GM23338 (cell line): ENCODE results near the gene GIPC2. TPM values are rescaled to one million over a fixed set of nuclear protein-coding genes. Genes with fewer than 3 reads are reported as not detected.
"Not testable (repeated sequence)": the region's sequence is repeated elsewhere in the genome, so short reads cannot be mapped to it uniquely, and the experiment has no call there.

Experiments
- ATAC-seq: fragments of 200-7000 bp; cut with Tn5 transposase; 3 replicates; pipeline ENCODE4 v1.9.1; 2020
- DNase-seq: peaks from one replicate; pipeline ENCODE4 v3.0.0-alpha.2; 2015; ENCODE audit warnings: low spot score
- H2AFZ ChIP-seq: fragments of 200-600 bp; sonication (generic); 2 replicates; pipeline ENCODE4 v1.8.0; 2016; ENCODE audit warnings: antibody characterized with exemption, mild to moderate bottlenecking, moderate library complexity
- H3F3A ChIP-seq: fragments of 200-600 bp; sonication (generic); replicated peaks from 2 replicates; pipeline ENCODE4 v1.8.0; 2017; ENCODE audit warnings: antibody characterized with exemption, mixed run types, low read depth
- H3K27ac ChIP-seq: fragments of 200-600 bp; sonication (generic); 2 replicates; pipeline ENCODE4 v1.6.1; 2016; ENCODE audit warnings: low read depth
- H3K27me3 ChIP-seq: fragments of 200-600 bp; sonication (generic); 2 replicates; pipeline ENCODE4 v1.8.0; 2016; ENCODE audit warnings: mild to moderate bottlenecking, mixed run types, moderate library complexity; ENCODE audit not compliant: insufficient read depth
- H3K36me3 ChIP-seq: fragments of 200-600 bp; sonication (generic); 2 replicates; pipeline ENCODE4 v1.8.0; 2016; ENCODE audit warnings: mild to moderate bottlenecking; ENCODE audit not compliant: insufficient read depth
- H3K4me1 ChIP-seq: fragments of 200-600 bp; sonication (generic); 2 replicates; pipeline ENCODE4 v1.8.0; 2016; ENCODE audit warnings: mild to moderate bottlenecking, moderate library complexity; ENCODE audit not compliant: insufficient read depth
- H3K4me2 ChIP-seq: fragments of 200-600 bp; sonication (generic); 2 replicates; pipeline ENCODE4 v1.7.1; 2017; ENCODE audit warnings: mixed run types
- H3K4me3 ChIP-seq: fragments of 200-600 bp; sonication (generic); 2 replicates; pipeline ENCODE4 v1.6.1; 2016; ENCODE audit warnings: mixed run types
- H3K79me2 ChIP-seq: fragments of 200-600 bp; sonication (generic); replicated peaks from 2 replicates; pipeline ENCODE4 v1.8.0; 2017; ENCODE audit warnings: mild to moderate bottlenecking; ENCODE audit not compliant: insufficient read depth
- H3K9me2 ChIP-seq: fragments of 200-600 bp; sonication (generic); 2 replicates; pipeline ENCODE4 v1.8.0; 2017; ENCODE audit not compliant: insufficient read depth
- H4K20me1 ChIP-seq: fragments of 200-600 bp; sonication (generic); replicated peaks from 2 replicates; pipeline ENCODE4 v1.8.0; 2017; ENCODE audit warnings: mild to moderate bottlenecking; ENCODE audit not compliant: insufficient read depth
- H3K27ac Mint-ChIP-seq: 2 replicates; pipeline ENCODE4 v1.8.0; 2020; ENCODE audit warnings: inconsistent platforms, mild to moderate bottlenecking, moderate library complexity, mixed read lengths
- H3K27me3 Mint-ChIP-seq: 3 replicates; pipeline ENCODE4 v1.8.0; 2022; ENCODE audit warnings: low read depth, mild to moderate bottlenecking, moderate library complexity, mixed read lengths, inconsistent platforms; ENCODE audit not compliant: insufficient read depth, poor library complexity
- H3K36me3 Mint-ChIP-seq: 3 replicates; pipeline ENCODE4 v1.8.0; 2021; ENCODE audit warnings: low read depth, mild to moderate bottlenecking, inconsistent platforms, moderate library complexity, mixed read lengths
- H3K4me1 Mint-ChIP-seq: 3 replicates; pipeline ENCODE4 v1.8.0; 2020; ENCODE audit warnings: mild to moderate bottlenecking, inconsistent platforms, mixed read lengths
- H3K4me3 Mint-ChIP-seq: 3 replicates; pipeline ENCODE4 v1.8.0; 2021; ENCODE audit warnings: moderate library complexity, mild to moderate bottlenecking, inconsistent platforms, mixed read lengths
- H3K9me3 Mint-ChIP-seq: 3 replicates; pipeline ENCODE4 v1.8.0; 2020; ENCODE audit warnings: moderate library complexity, mild to moderate bottlenecking, inconsistent platforms, mixed read lengths
- EZH2 ChIP-seq: fragments of 200-600 bp; sonication (generic); IDR thresholded peaks from one replicate; pipeline ENCODE4 v1.8.0; 2017; ENCODE audit warnings: antibody characterized with exemption, mild to moderate bottlenecking, low read depth; ENCODE audit not compliant: unreplicated experiment
- EZH2phosphoT487 ChIP-seq: fragments of 200-600 bp; sonication (generic); IDR thresholded peaks from one replicate; pipeline ENCODE4 v1.8.1; 2018; ENCODE audit warnings: antibody characterized with exemption; ENCODE audit not compliant: unreplicated experiment
- JUNB ChIP-seq: IDR thresholded peaks from one replicate; pipeline ENCODE4 v1.6.1; 2016; ENCODE audit warnings: antibody characterized with exemption; ENCODE audit not compliant: unreplicated experiment
- NANOG ChIP-seq: IDR thresholded peaks from 2 replicates; pipeline ENCODE4 v1.6.1; 2016; ENCODE audit warnings: antibody characterized with exemption, borderline replicate concordance
- POLR2AphosphoS5 ChIP-seq: IDR thresholded peaks from 2 replicates; pipeline ENCODE4 v1.6.1; 2016; ENCODE audit warnings: antibody characterized with exemption, low read depth
- STAT1 ChIP-seq: IDR thresholded peaks from one replicate; pipeline ENCODE4 v1.6.1; 2016; ENCODE audit warnings: antibody characterized with exemption; ENCODE audit not compliant: unreplicated experiment
- ZNF114 ChIP-seq: fragments of 250-450 bp; sonication (Bioruptor Pico); IDR thresholded peaks from 2 replicates; pipeline ENCODE4 v1.5.0; 2020; ENCODE audit warnings: mild to moderate bottlenecking, moderate library complexity
- ZNF331 ChIP-seq: fragments of 250-450 bp; sonication (Bioruptor Pico); IDR thresholded peaks from 2 replicates; pipeline ENCODE4 v1.5.0; 2020; ENCODE audit warnings: low read depth, mild to moderate bottlenecking, moderate library complexity
- polyA plus RNA-seq: library from polyadenylated mRNA; unstranded; fragments of >200 nt; fragmentation: Nextera tagmentation; extraction: Ambion mirVana; gene quantifications from 2 replicates; pipeline ENCODE4 v1.2.1, GENCODE V29; 2016
- total RNA-seq: library from RNA; depleted of rRNA; stranded (reverse); fragments of >200 nt; shearing (Covaris generic); gene quantifications from 2 replicates; pipeline ENCODE4 v1.2.3, GENCODE V29; 2014
- TF ChIP-seq, protein P1 (sequence below): IDR thresholded peaks from one replicate; pipeline ENCODE4 v1.6.1; 2018; ENCODE audit warnings: antibody characterized with exemption; ENCODE audit not compliant: unreplicated experiment
- TF ChIP-seq, protein P2 (sequence below): IDR thresholded peaks from 2 replicates; pipeline ENCODE4 v1.6.1; 2016; ENCODE audit warnings: antibody characterized with exemption
- TF ChIP-seq, protein P3 (sequence below), 2 experiments: fragments of 200-600 bp in 1 of 2; sonication (generic) in 1 of 2; conservative IDR thresholded peaks; 2 replicates each; pipeline versions ENCODE4 v1.5.1 to v1.6.1; 2016 to 2017; ENCODE audit warnings: antibody characterized with exemption in 2 of 2, low read depth in 2 of 2, mild to moderate bottlenecking in 2 of 2, moderate library complexity in 1 of 2

GIPC2 gene
- total and polyA plus RNA-seq, 2 experiments from 2014 or later: 1.2 to 1.5 TPM

DNA sequence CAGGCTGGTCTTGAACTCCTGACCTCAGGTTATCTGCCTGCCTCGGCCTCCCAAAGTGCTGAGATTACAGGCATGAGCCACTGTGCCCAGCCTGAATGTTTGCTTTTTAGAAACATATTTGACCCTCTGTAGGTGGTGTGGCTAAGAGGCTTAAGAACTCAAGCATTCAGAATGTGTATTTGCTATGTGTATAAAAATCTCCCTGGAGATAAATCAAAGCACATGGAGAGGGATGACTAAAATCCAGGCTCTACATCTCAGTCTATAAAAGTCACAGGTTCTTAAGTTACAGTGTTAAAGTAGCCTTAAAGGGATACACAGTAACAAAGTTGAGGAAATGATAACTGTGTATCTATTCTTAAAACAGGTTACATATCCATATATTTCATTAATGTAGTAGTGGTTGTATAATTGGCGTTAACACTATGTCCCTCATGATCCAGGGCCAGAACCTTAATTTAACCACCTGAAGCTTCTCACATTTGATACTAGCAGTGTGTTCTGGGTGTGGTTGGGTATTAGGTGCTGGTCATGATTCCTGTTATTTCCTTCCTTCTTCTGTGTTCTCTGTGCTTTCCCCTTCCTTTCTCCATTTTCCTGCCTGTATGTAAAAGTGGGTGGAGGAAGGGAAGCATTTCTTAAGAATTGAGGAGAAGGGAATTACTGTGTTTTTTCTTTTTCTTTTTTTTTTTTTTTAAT, 16.2 kb downstream of the GIPC2 start (continued):
- TF ChIP-seq, protein P1, sequence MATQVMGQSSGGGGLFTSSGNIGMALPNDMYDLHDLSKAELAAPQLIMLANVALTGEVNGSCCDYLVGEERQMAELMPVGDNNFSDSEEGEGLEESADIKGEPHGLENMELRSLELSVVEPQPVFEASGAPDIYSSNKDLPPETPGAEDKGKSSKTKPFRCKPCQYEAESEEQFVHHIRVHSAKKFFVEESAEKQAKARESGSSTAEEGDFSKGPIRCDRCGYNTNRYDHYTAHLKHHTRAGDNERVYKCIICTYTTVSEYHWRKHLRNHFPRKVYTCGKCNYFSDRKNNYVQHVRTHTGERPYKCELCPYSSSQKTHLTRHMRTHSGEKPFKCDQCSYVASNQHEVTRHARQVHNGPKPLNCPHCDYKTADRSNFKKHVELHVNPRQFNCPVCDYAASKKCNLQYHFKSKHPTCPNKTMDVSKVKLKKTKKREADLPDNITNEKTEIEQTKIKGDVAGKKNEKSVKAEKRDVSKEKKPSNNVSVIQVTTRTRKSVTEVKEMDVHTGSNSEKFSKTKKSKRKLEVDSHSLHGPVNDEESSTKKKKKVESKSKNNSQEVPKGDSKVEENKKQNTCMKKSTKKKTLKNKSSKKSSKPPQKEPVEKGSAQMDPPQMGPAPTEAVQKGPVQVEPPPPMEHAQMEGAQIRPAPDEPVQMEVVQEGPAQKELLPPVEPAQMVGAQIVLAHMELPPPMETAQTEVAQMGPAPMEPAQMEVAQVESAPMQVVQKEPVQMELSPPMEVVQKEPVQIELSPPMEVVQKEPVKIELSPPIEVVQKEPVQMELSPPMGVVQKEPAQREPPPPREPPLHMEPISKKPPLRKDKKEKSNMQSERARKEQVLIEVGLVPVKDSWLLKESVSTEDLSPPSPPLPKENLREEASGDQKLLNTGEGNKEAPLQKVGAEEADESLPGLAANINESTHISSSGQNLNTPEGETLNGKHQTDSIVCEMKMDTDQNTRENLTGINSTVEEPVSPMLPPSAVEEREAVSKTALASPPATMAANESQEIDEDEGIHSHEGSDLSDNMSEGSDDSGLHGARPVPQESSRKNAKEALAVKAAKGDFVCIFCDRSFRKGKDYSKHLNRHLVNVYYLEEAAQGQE: no peak
- no peak for TF ChIP-seq ZNF114 (CRISPR knock-in tag)

DNA sequence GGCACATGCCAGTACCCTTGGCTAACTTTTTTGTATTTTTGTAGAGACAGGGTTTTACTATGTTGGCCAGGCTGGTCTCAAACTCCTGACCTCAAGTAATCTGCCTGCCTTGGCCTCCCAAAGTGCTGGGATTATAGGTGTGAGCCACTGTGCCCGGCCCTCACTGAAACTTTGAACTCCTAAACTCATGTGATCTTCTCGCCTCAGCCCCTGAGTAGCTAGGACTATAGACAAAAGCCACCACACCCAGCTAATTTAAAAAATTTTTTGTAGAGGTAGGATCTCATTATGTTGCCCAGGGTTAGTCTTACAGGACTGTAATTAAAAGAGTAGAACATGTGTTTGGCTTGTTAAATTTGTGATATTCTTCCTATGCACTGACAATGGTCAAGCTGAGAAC, 19.1 kb downstream of the GIPC2 start:
- H3K27me3 ChIP-seq, H3K9me3 Mint-ChIP-seq, H3K4me1 Mint-ChIP-seq, H3K4me1 ChIP-seq, H3K27ac Mint-ChIP-seq, H3K4me3 Mint-ChIP-seq, DNase-seq, H3K27ac ChIP-seq, H3K79me2 ChIP-seq, H3K36me3 Mint-ChIP-seq, H3K27me3 Mint-ChIP-seq, H3F3A ChIP-seq, H4K20me1 ChIP-seq, H3K36me3 ChIP-seq, H3K4me3 ChIP-seq, H3K4me2 ChIP-seq, ATAC-seq, H2AFZ ChIP-seq, H3K9me2 ChIP-seq: not testable (repeated sequence)

DNA sequence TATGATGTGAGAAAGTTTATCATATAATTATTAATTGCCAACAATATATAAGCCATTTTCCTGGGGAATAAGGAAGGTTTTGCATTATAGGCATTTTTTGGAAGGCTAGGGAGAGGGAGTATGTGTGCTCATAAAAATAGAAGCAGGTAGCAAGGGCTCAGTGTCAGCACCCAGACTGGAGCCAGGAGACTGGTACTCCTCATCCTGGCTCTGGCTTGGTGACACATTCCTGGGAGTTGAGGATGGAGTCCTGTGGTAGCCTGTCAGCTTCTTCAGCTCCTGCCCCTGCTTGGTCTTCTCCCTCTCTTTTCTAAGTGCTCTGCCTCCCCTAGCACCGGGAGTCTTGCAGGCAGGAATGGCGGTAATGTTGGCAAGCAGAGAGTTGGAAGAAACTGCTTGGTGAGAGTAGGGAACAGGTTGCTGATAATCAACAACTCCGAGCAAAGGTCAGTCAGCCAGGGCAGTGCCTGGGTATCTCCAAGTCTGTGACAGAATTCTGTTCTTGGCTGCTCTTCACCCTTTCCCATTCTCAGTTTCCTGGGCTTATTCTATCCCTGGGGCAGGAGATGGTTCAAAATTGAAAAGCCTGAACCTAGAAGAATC, 23.0 kb downstream of the GIPC2 start:
- no peak overlapping the region for H3K4me3 ChIP-seq
- Mint-ChIP-seq H3K36me3 (no peaks in the 10 kb centered on the region), H3K27me3 (peaks cover 4% of the 10 kb centered on the region), H3K4me1 (no peaks in the 10 kb centered on the region), H3K9me3 (no peaks in the 10 kb centered on the region), H3K4me3 (no peak overlapping the region), H3K27ac (no peak overlapping the region)
- H3K27me3 ChIP-seq: no peaks in the 10 kb centered on the region
- no peak overlapping the region for H3K27ac ChIP-seq
- no peaks in the 10 kb centered on the region for H3K4me1 ChIP-seq
- H3K36me3 ChIP-seq: no peaks in the 10 kb centered on the region
- peaks cover 3% of the 10 kb centered on the region; the same call in 1 of the 2 replicates for H3K9me2 ChIP-seq
- no peaks in the 10 kb centered on the region for H3K79me2 ChIP-seq
- no peaks in the 10 kb centered on the region for H3F3A ChIP-seq
- ATAC-seq (no peak), DNase-seq (no peak)
- no peaks in the 10 kb centered on the region for H4K20me1 ChIP-seq
- H2AFZ ChIP-seq: no peak overlapping the region
- no peak overlapping the region for H3K4me2 ChIP-seq
- TF ChIP-seq NANOG: no peak
- no peak for TF ChIP-seq STAT1
- no peak for TF ChIP-seq POLR2AphosphoS5
- no peak for TF ChIP-seq ZNF114 (CRISPR knock-in tag)
- TF ChIP-seq, protein P2, sequence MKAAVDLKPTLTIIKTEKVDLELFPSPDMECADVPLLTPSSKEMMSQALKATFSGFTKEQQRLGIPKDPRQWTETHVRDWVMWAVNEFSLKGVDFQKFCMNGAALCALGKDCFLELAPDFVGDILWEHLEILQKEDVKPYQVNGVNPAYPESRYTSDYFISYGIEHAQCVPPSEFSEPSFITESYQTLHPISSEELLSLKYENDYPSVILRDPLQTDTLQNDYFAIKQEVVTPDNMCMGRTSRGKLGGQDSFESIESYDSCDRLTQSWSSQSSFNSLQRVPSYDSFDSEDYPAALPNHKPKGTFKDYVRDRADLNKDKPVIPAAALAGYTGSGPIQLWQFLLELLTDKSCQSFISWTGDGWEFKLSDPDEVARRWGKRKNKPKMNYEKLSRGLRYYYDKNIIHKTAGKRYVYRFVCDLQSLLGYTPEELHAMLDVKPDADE: no peak
- no peak for TF ChIP-seq JUNB
- TF ChIP-seq, protein P3, sequence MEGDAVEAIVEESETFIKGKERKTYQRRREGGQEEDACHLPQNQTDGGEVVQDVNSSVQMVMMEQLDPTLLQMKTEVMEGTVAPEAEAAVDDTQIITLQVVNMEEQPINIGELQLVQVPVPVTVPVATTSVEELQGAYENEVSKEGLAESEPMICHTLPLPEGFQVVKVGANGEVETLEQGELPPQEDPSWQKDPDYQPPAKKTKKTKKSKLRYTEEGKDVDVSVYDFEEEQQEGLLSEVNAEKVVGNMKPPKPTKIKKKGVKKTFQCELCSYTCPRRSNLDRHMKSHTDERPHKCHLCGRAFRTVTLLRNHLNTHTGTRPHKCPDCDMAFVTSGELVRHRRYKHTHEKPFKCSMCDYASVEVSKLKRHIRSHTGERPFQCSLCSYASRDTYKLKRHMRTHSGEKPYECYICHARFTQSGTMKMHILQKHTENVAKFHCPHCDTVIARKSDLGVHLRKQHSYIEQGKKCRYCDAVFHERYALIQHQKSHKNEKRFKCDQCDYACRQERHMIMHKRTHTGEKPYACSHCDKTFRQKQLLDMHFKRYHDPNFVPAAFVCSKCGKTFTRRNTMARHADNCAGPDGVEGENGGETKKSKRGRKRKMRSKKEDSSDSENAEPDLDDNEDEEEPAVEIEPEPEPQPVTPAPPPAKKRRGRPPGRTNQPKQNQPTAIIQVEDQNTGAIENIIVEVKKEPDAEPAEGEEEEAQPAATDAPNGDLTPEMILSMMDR (conservative IDR thresholded peaks at IDR 0.05; ENCODE audit: low read depth in 2 of 2): no peak
- TF ChIP-seq EZH2phosphoT487: no peak
- no peak for TF ChIP-seq ZNF331 (CRISPR knock-in tag)
- no peak for TF ChIP-seq EZH2
